GM08714 (cell line): ENCODE results near the gene DAG1.
A peak's percentile ranks its signal among the peaks of the same experiment; 100 is the strongest.

ENCODE experiments used
- H3K4me3 ChIP-seq: fragments of 200-500 bp; sonication (Bioruptor generic); 2 replicates; pipeline ENCODE4 v1.5.1; 2014; ENCODE audit warnings: mild to moderate bottlenecking, low read length, inconsistent platforms
- ZNF274 ChIP-seq: IDR thresholded peaks from 2 replicates; pipeline ENCODE4 v1.6.1; 2012; ENCODE audit warnings: mild to moderate bottlenecking, low read depth, low read length

The DAG1 gene

GRCh38 chr3:49469936-49470713 lies at the start of gene DAG1:
Gene DAG1, plus strand, starts transcription at chr3:49470267. Its CDS starts 40,268 bp downstream, at chr3:49510535.
- peak within 1 kb of the TSS; percentile 93 for H3K4me3 ChIP-seq
- TF ChIP-seq ZNF274 = no peak

GRCh38 chr3:49421890-49422378 lies 48.1 kb upstream of the DAG1 start:
- TF ChIP-seq ZNF274 = no peak
- H3K4me3 ChIP-seq = no peak overlapping the region

- H3K4me3 ChIP-seq = no peak within 1 kb of the TSS
- no peak for TF ChIP-seq ZNF274
Measured at GRCh38 chr3:49422379-49423248, 47.5 kb upstream of the DAG1 start, which contains the start of gene AMT. Gene AMT, minus strand, starts transcription at chr3:49422473. Its CDS starts 23 bp downstream, at chr3:49422450.

- no peak for TF ChIP-seq ZNF274
- no peak overlapping the region for H3K4me3 ChIP-seq
Measured at GRCh38 chr3:49424816-49425215, 45.3 kb upstream of the DAG1 start.

GRCh38 chr3:49427586-49427985 lies 42.5 kb upstream of the DAG1 start:
- no peak overlapping the region for H3K4me3 ChIP-seq
- TF ChIP-seq ZNF274 = no peak

GRCh38 chr3:49428752-49429080 lies 41.4 kb upstream of the DAG1 start:
- no peak for TF ChIP-seq ZNF274
- peak overlapping the region; percentile 76 for H3K4me3 ChIP-seq

GRCh38 chr3:49434731-49435130 lies 35.3 kb upstream of the DAG1 start:
- TF ChIP-seq ZNF274 = no peak
- H3K4me3 ChIP-seq = no peak overlapping the region

GRCh38 chr3:49445391-49445790 lies 24.7 kb upstream of the DAG1 start:
- TF ChIP-seq ZNF274 = no peak
- H3K4me3 ChIP-seq = no peak overlapping the region

GRCh38 chr3:49453621-49454020 lies 16.4 kb upstream of the DAG1 start:
- H3K4me3 ChIP-seq = no peak overlapping the region
- no peak for TF ChIP-seq ZNF274

GRCh38 chr3:49454458-49454857 lies 15.6 kb upstream of the DAG1 start:
- no peak for TF ChIP-seq ZNF274
- H3K4me3 ChIP-seq = no peak overlapping the region

GRCh38 chr3:49454898-49455681 lies 15.0 kb upstream of the DAG1 start:
- no peak for TF ChIP-seq ZNF274
- H3K4me3 ChIP-seq = no peak overlapping the region

- no peak overlapping the region for H3K4me3 ChIP-seq
- TF ChIP-seq ZNF274 = no peak
Measured at GRCh38 chr3:49456466-49456865, 13.6 kb upstream of the DAG1 start.

GRCh38 chr3:49460188-49460890 lies 9.7 kb upstream of the DAG1 start:
- no peak overlapping the region for H3K4me3 ChIP-seq
- TF ChIP-seq ZNF274 = no peak
